CD4-positive, alpha-beta T cell treated with Interleukin-2 at 100 ng/mL for 4 hours (primary cell): ENCODE measurements around the gene FASN.

Source experiments
- DNase-seq: peaks from one replicate; pipeline ENCODE4 v3.0.0-alpha.2; 2020; ENCODE audit warnings: low spot score

Gene FASN

GRCh38 chr17:82117139-82118090 lies 19.4 kb upstream of the FASN start:
- DNase-seq = no peak

DNA sequence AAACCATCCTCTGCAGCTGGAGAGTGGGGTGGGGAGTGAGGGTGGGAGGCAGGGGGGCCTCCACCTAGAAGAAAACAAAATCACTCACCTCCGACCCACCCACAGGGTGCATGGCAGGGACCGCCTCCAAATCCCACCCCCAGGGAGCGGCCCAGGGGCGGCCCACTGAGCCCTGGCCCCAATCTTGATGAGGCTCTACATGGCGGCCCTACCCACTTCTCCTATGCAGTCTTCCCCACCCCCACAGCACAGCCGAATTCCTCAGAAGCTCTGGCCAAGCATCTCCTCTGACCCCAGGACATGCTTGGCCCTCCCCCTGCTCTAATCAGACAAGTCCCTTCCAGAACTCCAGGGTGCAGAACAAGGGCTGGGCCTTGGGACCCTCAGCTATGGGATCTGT lies 18.2 kb upstream of the FASN start:
- DNase-seq = no peak

- DNase-seq = no peak
These were observed 16.8 kb upstream of the FASN start for GRCh38 chr17:82114872-82115271.

GRCh38 chr17:82114447-82114846 lies 16.4 kb upstream of the FASN start:
- no peak for DNase-seq

DNA sequence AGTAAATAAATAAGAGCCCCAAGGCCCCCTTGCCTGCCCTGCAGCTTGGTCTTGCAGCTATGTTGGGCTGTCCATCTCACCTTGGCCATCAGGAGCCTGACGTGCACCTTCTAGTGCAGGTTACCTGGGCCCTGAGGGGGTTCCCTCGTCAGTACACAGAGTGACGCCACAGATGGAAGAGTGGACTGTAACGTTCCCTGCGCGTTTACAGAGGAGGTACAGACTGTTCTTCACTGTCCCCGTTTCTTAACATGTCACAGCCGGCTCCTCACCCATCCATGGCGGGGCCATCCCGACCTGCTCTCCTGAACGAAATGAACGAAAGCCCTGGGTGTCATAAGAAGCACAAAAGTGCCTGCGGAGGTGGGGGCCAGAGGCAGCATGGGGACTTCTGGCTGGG lies 15.9 kb upstream of the FASN start:
- DNase-seq = no peak

DNA sequence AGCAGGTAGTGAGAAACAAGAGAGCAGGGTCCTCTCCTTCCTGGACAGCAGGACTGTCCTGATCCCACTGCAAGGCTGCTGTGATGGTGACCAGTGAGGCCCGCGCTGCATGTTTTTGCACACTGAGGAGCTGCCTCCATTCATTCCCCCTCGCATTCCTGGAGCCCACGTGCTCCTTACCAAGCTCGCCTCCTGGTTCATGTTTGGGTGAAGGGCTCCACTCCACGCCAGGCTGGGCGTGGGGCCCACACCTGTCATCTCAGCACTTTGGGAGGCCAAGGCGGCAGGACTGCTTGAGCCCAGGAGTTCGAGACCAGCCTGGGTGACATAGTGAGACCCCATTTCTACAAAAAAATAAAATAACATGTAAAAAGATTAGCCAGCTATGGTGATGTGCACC lies 15.4 kb upstream of the FASN start:
- DNase-seq = no peak

- DNase-seq = no peak
These were observed 14.9 kb upstream of the FASN start for GRCh38 chr17:82112914-82113311.

DNA sequence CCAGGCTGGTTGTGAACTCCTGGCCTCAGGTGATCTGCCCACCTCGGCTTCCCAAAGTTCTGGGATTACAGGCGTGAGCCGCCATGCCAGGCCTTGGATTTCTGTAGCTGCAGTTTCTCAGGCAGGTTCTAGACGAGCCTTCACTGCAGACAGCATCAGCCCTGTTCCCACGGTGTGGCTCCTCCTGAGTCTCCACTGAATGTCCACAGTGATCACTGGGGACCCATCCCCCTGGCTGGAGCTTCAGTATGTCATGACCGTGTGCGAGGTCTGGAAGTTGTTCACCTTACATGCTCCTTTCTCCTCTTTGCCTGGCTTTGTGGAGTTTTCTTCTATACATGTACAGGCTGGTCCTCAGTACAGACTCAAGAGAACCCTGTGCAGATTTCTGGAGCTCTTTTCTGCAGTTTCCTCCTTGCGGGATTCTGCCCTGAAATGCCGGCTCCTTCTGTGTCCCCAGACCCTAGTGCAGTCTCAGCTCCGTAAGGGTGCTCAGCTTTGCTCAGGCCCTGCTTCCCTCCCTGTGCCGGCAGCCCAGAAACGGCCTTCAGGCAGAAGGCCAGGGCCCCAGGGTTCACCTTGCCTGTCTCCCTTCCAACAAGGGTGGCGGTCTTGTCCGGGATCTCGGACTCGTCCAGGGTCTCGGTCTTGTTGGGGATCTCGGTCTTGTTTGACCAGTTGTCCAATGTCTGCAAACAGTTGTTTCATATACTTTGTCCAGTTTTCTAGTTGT lies 14.3 kb upstream of the FASN start:
- DNase-seq = no peak

GRCh38 chr17:82110298-82110697 lies 12.3 kb upstream of the FASN start:
- DNase-seq = peak; percentile 26

GRCh38 chr17:82108961-82109475 lies 11.0 kb upstream of the FASN start:
- no peak for DNase-seq

DNA sequence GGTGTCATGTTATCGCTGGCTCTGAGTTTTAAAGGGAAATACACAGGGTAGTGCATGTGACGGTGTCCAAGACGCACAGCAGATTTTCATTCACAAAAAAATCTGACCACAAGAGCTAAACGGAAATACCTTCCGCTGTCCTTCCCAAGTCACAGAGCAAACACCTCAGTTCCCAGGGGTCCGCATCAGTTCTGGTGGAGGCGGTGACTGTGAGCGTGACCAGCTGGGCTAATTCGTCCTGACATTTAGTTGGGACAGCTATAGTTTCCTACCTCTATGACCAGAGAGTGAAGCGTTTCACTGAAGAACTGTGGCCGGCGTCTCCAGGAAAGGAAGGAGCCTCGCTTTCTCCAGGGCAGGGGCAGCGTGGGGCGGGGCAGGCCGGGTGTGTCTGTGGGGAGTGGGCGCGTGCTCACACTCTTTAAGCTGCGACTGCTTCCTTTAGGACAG lies 10.5 kb upstream of the FASN start:
- DNase-seq = no peak

GRCh38 chr17:82108038-82108437 lies 10.0 kb upstream of the FASN start:
- no peak for DNase-seq

DNA sequence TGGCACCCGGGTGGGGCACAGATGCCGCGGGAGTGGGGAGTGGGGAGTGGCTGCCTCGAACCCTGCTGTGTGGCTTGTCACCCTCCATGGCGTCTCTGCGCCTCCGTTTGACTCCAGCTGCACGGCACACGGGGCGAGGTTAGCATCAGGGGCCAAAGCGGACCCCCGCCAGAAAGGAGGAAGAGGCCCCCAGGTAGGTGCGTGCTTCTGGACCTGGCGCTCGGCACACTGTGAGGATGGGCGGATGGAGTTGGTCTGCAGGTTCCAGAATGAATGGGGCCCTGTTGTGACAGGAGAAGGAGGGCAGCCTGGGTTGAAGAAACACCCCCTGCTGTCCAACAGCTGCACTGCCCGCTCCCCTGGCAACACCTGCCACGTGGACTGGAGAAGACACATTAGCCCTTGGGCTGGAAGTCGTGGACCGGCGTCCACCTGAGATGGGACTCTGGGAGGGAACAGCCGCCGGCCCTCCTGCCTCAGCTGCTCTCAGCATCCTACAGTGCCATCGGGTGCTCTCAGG lies 9.4 kb upstream of the FASN start:
- no peak for DNase-seq

DNA sequence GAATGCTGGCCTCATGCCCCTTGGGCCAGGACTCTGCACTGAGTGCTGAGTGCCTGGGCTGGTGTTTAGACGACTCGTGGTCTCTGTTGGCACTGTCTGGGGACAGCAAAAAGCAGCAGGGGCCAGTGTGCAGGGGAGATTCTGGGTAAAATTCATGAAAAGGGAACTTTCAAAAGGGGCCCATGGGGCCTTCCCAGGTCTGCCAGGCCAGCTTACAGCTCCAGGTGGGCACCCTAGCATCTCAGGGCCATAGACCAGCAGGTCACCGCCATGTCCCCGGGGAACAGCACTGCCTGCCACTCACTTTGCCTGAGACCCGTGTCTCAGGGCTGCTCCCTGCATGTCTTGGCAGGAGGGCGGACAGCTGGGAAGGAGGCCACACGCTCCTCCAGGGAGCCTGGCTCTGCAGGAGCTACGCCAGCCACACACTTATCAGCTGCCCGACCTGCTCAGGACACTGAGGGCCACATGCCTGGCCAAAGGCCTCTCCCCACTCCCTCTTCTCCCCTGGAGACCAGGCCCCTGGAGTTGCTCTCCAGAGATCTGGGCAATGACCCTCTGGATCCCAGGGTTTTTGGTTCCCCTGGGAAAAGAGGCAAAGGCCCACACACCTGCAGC lies 8.8 kb upstream of the FASN start:
- no peak for DNase-seq

- peak; percentile 63 for DNase-seq
These were observed 8.0 kb upstream of the FASN start for GRCh38 chr17:82105882-82106687.

DNA sequence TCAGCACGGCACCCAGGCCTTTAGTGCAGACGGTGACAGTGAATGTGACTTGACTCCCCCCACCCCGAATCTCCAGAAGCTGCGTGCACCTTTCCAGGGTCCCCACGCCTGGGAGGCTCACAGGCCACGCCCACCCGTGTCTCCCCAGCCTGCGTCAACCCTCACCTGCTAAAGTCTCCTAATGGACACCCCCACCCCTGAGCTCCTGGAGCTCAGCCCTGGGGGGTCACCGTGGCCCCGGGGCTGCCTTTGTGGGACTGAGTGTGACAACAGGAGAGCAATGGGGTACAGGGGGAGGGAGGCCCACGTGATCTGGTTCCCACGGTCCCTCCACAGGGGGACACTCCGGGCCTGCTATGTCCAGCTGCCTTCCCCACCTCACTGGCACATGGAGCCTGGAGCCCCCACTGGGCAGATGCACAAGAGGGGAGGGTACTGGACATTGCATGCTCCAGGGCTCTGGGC lies 7.4 kb upstream of the FASN start:
- no peak for DNase-seq

DNA sequence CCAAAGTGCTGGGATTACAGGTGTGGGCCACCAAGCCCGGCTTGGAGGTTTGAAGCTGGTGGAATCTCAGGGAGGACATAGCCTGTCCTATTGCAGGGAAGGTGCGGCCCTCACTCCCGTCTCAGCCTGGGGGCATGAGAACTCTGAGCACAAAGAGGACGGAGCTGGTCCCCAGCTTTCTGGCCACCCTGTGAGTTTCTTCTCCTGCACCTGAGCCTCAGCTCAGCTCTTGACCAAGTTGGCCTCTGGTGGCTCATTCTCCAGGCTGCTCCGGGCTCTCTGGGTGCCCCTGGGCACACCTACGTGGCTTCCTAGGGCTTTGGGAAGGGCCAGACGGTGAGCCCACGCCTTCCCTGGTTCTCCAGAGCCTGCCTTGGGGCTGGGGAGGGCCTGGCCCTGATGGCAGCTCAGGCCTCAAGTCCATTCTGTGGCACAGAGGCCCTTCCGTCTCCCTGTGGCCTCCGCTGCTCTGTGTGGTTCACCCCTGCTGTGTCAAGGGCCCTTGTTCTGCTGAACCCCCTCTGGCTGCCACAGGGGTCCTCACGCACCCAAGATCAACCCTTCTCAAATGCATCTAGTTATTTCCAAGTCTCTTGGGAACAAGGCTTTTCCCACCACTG lies 6.9 kb upstream of the FASN start:
- no peak for DNase-seq

DNA sequence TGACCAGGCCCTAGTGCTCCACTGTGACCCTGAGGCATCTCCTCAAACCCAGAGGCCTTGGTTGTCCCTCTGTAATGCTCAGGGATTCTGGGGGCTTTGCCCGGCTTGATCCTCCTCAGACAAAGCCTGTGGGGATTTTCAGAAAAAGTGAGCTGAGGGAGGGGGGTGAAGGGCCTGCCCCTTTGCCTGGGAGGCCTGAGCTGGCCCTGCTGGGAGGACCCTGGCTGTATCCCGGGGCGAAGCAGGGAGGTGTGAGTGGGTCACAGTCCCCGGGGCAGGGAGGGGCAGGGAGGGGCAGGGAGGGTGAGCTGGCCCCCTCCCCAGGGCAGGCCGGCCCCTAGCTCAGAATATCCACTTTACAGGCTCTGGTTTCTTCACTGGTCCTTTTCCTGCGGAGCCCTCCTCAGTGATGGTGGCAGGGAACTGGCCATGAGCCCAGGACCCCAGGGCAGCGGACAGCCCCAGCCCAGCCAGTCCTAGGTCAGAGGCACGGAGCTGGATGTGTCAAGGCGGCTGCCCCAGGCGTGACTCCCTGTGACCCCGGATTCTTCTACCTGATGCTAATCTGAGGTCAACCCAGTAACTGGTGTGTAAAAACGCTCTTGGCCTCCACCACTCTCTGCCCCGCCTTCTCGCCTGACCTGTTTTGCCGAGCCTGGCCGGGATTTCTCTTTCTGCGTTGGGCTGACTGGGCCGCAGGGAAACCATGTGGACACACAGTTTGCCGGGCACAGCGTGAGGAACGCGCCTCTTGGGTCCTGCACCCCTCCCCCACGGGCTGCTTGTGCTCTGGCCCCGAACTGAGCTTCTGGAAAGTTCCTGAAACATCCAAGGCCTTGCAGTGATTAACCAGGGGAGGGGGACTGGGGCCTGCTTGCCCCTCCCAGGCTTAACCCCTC lies 5.8 kb upstream of the FASN start:
- no peak for DNase-seq

DNA sequence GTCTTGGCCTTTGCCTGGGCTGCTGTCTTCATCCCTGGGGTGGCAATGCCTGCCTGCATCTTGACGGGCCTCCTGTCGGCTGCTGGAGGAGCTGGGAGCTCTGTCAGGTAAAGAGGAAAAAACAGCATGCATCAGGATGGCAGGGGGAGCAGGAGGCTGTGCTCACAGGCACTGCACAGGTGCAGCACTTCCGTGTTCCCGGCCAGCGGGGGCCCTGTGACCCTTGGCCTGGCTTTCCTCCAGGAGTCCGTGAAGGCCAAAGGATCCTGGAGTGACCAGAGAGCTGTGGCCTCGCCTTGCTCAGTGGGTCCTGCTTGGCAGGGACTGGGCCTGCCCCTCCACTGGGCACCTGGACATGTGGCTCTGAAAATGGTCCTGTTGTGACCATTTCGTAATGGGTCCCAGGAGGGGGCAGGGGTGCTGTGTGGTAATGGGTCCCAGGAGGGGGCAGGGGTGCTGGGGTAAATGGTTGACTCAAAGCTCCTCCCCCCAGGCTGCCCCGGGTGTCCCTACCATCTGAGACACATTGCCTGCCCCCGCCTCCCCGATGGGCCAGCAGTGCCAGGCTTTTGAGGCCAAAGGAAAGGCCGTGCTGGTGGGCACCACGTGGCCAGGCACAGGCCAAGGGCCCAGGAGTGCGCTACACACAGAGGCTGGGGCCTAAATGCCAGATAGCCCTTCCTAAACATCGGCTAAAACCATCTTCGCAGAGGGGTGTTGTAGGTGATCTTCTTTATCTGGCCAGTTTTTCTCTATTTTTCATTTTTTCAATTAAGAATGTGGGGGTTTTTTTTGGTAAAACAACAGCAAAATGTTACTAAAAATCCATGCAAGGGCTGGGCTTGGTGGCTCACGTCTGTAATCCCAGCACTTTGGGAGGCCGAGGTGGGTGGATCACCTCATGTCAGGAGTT lies 4.0 kb upstream of the FASN start:
- no peak for DNase-seq
